Activated T-cell treated with anti-CD3 and anti-CD28 coated beads, Interleukin-2, amount 50 U/mL, for 48 hours (primary cell): ENCODE measurements around the gene CGN.
"Not testable (repeated sequence)": the region's sequence is repeated elsewhere in the genome, so short reads cannot be mapped to it uniquely, and the experiment has no call there.

Source experiments
- DNase-seq, 2 experiments: peaks; one replicate each; pipeline ENCODE4 v3.0.0-alpha.2; 2020

CGN gene

GRCh38 chr1:151501474-151501873 is 9.7 kb upstream of the CGN start:
- no peak for DNase-seq

DNA sequence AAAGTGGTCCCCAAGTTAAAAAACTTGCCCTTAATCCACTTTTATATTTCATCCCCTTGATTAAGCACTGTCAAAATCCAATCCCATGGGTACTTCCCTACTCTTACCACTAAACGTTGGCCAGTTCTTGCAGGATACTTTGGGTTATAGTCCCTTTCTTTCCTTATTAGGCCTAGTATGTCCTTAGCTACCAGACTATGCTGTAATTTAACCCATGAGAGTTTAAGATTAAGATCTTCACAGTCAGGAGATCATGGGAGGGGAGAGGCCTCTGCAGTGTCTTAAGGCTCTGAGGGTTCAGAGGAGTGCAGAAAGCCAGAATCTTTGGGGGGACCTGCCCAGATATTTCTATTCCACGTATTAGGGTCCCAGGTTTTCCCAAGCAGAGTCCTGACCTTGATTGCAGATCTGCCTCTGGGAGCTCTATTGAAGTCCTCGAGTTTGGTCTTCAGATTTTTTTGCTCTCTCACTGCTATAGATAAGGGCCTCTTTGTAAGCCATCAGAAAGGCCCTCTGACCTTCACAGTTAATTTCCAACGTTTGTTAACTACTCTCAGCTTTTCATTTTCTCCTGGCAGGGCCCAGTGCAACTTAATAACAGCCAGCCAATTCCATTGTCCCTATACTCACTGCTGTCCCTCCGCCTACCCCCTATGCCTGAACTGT is 9.0 kb upstream of the CGN start:
- no peak for DNase-seq

DNA sequence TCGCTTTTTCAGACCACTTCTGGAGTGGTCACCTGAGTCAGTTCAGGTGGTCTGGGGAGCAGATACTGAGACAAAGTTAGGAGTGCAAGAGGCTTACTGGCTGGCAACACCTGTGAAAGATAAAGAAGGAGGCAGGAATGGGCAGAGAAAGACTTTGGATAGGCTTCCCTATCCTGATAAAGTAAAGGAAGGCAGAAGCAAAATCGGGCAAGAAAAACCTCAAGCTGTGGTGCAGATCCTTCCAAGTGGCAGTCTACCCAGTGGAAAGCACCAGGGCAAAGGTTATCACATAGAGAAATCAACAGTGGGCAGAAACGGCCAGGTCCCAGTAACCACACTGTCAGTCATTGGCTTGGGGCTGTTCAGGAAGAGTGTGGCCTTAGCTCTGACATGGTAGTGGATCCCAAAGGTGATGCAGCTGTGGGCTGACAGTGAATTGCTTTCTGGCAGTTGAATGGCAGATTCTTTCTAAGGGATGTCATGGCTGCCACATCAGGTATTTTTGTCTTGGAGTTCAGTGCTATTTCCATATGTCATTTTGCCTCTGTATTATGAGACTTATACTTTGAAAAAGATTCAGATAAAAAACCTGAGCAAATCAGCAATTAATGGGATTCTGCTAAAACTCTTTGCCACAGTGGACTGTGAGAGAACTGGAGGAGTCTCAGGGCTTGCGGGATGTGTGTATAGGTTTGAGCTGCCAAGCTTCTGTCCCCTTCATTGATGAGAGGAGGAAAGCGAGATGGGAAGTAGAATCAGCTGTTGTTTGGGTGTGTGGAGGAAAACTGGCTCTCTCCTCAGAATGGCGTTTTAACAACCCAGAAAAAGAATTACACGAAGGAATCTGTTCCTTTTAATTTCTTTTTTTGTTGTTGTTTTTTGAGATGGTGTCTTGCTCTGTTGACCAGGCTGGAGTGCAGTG is 8.1 kb upstream of the CGN start:
- DNase-seq: no peak

GRCh38 chr1:151504252-151504651 is 6.9 kb upstream of the CGN start:
- DNase-seq: no peak

GRCh38 chr1:151504759-151505158 is 6.4 kb upstream of the CGN start:
- DNase-seq: no peak

DNA sequence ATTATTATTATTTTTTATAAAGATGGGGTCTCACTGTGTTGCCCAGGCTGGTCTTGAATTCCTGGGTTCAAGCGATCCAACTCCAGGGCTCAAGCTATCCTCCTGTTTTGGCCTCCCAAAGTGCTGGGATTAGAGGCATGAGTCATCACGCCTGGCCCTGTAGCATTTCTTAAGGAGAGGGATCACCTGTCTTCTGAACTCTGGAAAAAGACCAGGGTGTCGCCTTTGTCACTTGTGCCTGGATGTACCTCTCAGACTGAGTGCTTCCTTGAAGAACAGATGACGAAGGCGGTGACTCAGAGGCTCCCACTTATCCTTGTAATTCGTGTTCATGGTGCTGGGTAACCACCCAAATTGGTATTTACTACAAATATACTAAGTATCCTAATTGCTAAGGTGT is 2.4 kb upstream of the CGN start:
- DNase-seq: no peak

- DNase-seq: no peak
These were observed 1.7 kb upstream of the CGN start for GRCh38 chr1:151509350-151510019.

DNA sequence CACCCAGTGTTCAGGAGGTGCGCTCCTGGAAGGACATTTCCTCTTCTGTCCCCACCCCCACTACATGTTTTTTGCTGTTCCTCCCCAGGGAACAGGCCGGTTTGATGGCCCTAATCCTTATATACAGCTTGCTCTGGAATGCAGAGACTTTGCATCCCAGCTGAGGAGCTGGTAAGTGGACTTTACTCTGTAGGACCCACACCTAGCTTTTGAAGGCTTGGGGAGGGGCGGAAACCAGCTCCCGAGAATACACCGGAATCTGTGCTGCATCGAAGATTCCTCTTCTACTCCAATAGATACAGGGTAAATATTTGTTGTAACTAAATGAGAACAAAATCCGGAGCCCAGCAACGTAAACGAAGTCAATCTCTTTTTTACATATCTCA is 1.2 kb upstream of the CGN start:
- no peak for DNase-seq

GRCh38 chr1:151510614-151510956 is 602 bp upstream of the CGN start:
- DNase-seq: no peak

- peak in 1 of 2 experiments; percentile 48 for DNase-seq
These were observed 539 bp downstream of the CGN start for GRCh38 chr1:151511636-151512215.

DNA sequence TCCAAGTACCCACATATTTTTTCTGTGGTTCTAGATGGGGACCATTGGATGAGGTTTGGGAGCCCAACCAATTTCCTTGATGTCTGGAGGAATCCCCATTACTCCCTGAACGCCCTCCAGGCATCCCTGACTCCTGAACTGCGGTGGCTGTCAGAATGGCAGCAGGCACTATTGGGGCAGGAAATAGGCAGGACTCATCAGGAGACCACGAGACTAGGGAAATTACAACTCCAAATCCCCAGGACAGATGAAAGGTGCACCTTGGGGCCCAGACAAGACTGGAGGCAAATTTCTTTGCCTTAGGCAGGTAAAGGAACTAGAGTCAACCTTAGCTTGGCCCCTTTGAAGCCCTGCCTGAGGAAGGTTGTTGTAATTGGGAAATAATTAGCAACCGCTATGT is 1.1 kb downstream of the CGN start:
- no peak for DNase-seq

DNA sequence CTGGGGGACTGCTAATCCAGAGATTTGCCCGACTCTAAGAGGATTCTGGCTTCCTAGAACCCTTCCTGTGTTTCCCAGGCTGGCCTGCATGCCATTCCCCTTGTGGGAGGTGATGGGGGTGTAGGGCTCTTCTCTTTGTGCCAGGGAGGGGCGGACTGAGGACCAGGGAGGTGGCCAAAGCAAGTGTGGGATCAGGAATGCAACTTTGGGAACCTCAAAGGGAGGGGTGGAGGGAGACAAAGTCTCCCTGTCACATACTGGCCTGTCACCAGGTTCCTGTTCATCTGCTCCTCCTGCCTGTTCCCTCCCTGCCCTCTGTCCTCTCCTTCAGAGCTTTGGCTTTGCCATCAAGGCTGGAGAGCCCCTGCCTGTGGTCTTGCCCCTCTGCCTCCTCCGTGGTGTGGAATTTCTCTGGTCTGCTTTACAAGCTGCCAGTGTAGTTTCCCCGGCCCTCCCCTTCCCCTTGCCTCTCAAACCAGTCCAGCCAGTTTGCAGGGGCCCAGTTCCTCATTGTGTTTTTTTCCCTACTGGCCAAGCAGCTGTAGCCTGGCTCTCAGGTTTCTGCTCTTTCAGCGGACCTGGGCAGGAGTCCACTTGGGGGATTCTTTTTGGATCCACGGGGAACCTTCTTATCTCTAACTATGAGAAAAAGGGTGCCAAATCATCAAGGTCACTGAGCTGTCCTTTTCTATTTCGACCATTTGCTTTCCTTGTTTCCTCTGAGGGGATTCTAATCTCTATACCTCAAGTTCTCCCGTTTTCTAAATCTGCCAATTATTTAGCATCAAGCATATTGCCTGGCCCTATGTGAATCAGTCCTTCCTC is 1.8 kb downstream of the CGN start:
- DNase-seq: no peak

DNA sequence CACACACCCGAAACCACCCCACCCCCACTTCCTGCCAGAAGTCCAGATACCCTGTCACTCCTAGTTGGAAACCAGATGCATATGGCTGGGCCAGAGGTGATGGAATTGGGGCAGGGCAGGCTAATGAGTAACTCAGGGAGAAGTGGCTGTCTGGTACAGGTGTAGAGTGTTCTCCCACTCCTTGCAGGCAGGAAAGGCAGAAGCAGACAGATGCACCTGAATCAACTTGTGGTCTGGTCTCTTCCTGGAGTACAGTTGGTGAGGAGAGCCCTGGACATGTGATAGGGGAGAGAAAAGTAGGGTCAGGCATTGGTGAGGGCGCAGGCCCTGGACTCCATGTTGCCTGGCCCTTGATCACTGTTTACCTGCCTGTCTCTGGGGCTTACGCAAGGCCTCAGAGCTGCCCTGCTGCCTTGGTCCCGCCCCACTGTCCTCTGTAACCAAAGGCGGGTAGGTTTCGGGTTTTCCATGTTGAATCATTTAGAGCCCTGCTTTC is 2.5 kb downstream of the CGN start:
- peak in 1 of 2 experiments; percentile 27 for DNase-seq

GRCh38 chr1:151514366-151514765 is 3.2 kb downstream of the CGN start:
- DNase-seq: no peak

GRCh38 chr1:151515265-151515664 is 4.1 kb downstream of the CGN start:
- no peak for DNase-seq

DNA sequence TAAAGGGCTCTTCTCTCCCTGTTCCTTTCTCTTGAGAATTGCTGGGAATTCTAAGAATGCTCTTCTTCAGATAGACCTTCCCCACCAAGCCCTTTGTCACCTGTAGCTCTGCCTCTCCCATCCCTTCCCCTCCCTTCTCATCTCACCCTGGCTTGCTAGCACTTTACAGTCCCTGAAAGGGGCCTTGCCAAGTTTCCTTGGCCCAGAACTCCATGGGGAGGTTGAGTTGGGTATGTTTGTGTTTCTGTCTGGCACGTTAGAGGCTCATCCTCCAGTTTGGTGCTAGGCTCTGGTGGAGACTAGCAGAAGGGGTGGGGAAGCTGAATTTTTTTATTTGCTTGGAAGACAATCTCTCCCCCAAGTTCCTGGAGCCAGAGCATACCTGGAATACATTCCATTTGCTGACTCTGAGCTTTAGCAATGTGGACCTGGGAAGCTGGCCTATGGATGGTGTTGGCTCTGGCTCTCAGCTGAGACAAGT is 4.9 kb downstream of the CGN start:
- no peak for DNase-seq

DNA sequence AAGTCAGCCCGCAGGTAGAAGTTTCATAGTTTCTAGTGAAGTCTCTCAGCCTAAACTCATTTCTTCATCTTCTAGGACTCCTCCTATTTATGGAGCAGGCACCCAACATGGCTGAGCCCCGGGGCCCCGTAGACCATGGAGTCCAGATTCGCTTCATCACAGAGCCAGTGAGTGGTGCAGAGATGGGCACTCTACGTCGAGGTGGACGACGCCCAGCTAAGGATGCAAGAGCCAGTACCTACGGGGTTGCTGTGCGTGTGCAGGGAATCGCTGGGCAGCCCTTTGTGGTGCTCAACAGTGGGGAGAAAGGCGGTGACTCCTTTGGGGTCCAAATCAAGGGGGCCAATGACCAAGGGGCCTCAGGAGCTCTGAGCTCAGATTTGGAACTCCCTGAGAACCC is 7.2 kb downstream of the CGN start:
- DNase-seq: no peak

DNA sequence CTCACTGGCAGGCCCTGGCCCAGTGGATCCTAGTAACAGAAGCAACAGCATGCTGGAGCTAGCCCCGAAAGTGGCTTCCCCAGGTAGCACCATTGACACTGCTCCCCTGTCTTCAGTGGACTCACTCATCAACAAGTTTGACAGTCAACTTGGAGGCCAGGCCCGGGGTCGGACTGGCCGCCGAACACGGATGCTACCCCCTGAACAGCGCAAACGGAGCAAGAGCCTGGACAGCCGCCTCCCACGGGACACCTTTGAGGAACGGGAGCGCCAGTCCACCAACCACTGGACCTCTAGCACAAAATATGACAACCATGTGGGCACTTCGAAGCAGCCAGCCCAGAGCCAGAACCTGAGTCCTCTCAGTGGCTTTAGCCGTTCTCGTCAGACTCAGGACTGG is 7.7 kb downstream of the CGN start:
- DNase-seq: no peak

DNA sequence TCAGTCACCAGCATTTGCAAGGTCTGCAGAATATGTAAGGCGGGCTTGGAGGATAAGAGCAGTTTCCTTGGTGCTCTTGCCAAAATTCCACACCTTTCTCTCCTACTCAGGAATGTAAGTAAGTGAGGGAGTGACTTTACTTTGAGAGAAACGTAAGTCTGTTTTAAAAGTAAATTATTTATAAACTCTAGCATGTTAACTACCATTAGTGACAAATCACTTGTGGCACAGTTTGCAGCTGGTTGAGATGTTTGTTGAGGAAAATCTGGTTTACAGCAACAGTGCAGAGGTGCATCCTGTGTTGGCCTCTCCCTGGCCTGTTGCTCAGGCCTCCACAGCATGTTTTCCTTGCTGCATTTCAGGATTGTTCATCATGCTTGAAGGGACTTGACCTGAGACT is 8.5 kb downstream of the CGN start:
- DNase-seq: no peak

DNA sequence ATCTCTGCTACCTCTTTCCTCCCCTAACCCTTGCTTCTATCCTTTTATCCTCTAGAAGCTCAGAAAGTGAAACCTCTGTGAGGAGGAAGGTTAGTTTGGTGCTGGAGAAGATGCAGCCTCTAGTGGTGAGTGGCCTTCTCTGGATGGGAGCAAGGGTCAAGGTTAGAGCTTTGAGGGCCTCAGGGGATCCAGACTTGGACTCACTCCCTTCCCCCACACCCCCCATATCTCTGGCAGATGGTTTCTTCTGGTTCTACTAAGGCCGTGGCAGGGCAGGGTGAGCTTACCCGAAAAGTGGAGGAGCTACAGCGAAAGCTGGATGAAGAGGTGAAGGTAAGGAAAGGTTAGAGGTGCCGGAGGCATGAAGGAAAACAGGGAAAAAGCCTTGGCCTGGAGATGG is 9.2 kb downstream of the CGN start:
- DNase-seq: no peak

DNA sequence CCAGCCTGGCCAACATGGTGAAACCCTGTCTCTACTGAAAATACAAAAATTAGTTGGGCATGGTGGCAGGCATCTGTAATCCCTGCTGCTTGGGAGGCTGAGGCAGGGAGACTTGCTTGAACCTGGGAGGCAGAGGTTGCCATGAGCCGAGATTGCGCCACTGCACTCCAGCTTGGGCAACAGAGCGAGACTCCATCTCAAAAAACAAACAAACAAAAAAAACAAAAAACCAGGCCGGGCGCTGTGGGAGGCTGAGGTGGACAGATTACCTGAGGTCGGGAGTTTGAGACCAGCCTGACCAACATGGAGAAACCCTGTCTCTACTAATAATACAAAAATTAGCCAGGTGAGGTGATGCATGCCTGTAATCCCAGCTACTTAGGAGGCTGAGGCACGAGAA is 11.2 kb downstream of the CGN start:
- not testable (repeated sequence) for DNase-seq

DNA sequence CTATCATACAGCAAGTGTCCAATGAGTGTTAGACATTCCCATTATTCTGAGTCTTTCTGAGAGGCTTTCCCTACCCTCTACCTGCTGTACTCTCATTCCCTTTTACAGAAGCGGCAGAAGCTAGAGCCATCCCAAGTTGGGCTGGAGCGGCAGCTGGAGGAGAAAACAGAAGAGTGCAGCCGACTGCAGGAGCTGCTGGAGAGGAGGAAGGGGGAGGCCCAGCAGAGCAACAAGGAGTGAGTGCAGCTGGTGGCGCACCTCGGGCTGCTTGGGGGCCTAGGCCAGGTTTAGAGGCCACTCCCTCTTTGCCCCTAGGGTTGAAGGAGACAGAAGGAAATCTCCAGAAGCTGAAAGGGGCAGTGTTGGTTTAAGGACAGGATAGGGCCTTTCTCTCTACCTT is 12.1 kb downstream of the CGN start:
- DNase-seq: no peak
